ENCODE results near the gene MCCD1. TPM values are rescaled to one million over a fixed set of nuclear protein-coding genes. Genes with fewer than 3 reads are reported as not detected.

Gene MCCD1, protein sequence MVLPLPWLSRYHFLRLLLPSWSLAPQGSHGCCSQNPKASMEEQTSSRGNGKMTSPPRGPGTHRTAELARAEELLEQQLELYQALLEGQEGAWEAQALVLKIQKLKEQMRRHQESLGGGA
- not detected in 2 replicates for total RNA-seq

DNA sequence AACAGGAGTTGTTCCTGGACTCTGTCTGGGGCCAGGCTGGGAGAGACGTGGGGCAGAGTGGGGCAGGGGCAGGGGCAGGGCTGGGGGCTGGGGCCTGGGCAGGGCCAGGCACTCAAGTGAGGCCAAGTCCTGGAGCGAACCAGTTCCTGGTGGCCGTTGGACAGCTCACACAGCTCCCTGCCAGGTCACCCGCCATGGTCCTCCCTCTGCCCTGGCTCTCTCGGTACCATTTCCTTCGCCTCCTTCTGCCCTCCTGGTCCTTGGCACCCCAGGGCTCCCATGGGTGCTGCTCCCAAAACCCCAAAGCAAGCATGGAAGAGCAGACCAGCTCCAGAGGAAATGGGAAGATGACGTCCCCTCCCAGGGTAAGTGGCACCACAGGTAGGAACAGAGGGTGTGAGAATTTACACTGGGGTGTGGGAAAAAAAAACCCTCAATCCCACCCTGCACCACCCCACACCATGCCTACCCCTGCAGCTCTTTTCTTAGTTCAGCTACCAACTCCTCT lies at the start of gene MCCD1:
Gene MCCD1, plus strand, starts transcription at position 142 of the 508 bp plus-strand sequence. Its CDS starts 53 bp downstream, at position 195.

DNA sequence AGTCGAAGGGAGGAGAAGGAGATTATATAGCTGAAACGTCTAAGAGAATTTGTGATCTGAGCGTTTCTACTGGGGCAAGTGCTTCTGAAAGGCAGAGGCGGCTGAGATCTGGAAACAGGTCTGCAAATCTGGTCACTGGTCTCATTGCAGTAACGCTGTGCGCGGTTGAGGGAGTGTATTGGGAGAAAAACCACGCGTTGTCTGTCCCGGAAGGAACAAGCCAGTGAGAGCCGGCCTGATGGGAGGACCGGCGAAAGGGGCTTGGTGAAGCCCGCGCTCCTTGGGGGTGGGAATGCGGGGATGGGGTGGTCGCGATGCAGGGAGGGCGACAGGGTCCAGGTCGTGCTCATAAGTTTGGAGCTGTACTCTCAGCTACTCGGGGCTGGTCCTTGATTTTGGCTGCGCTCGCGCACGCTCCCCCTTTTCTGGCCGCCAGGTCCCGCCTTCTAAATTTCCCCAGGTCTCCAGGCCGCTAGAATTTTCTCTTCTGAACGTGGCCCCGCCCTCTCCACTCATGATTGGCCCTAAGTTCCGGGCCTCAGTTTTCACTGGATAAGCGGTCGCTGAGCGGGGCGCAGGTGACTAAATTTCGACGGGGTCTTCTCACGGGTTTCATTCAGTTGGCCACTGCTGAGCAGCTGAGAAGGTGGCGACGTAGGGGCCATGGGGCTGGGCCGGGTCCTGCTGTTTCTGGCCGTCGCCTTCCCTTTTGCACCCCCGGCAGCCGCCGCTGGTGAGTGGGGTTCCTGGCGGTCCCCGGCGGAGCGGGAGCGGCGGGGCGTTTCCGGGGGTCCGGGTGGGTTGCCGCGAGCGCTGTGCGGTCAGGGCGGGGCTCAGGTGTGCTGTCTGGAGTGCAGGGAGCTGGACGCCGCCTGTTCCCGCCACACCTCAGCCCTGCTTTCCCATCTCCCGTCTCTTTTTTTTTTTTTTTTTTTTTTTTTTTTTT lies 31.0 kb upstream of the MCCD1 start, which contains the start of gene MICB:
Gene MICB, plus strand, starts transcription at position 615 of the 946 bp plus-strand sequence. Its CDS starts 49 bp downstream, at position 664.

DNA sequence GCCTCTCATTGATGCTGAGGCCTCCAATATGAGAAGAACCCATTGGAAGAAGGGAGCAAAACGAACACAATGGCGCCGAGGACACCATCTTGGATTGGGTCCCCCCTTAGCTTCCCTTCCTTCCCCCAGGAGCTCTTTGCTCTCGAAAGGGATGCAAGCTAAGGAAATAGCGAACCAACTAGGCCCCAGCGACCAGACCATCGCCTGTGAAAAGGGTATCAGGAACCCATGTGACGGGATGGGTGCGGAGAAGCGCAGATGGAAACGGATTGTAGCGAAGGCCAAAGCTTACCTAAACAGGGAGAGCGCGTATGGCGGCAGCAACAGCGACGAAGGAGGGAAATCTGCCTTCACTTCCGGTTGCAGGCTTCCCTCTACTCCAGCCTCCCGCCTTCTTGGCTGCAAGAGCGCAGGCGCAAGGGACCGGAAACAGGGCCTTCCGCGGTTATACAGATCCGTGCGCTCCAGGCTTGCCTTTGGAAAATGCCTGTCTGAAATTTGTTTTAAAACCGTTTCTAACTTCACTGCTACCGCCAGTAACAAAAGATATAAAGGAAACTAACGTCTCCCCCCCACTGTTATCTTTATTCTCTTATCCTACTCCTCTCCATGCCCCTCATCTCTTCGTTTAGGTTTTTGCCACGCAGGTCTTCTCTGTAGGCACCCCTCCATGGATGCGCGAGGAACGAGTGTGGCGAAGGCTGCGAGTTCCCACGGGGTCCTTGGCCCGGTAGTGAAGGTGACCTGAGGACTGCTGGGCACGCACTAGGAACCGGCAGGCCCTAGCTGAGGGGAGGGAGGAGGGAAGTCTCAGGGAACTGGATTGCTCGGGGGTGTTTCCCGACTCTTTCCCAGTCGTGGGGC lies 13.1 kb downstream of the MCCD1 start, which contains the start of gene DDX39B:
Gene DDX39B, minus strand, starts transcription at position 346 of the 864 bp plus-strand sequence. CDS start 1,471 bp downstream, outside the sequence.

DNA sequence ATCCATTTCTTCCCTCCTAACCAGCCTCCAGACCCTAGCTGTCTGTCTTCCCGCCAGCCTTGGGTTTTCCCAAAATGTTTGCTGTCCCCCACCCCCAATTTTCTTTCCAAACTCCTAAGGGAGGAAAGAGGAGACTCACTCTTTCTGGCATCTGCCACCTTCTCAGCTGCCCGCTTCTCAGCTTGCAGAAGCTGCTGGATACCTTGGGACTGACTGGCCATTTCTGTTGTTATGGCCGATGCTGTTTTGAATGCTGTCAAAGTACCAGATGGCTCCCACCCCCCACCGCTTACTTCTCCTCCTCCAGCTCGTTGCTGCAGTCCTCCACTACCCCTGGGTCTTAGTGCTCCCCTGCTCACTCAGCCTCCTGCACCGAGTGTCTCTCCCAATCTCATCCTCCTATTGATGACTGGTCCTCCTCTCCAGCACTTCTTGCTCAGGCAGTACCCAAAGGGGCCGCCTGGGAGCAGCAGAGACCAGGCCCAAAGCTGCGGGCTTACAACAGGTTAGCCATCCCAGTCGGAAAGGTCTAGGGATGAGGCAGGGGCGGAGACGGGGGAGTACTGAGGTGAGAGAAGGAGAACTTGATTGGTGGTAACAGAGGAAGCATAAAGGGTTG lies 17.7 kb downstream of the MCCD1 start, which contains the start of gene ATP6V1G2:
Gene ATP6V1G2, minus strand, starts transcription at position 270 of the 619 bp plus-strand sequence. Its CDS starts 49 bp downstream, at position 221.

DNA sequence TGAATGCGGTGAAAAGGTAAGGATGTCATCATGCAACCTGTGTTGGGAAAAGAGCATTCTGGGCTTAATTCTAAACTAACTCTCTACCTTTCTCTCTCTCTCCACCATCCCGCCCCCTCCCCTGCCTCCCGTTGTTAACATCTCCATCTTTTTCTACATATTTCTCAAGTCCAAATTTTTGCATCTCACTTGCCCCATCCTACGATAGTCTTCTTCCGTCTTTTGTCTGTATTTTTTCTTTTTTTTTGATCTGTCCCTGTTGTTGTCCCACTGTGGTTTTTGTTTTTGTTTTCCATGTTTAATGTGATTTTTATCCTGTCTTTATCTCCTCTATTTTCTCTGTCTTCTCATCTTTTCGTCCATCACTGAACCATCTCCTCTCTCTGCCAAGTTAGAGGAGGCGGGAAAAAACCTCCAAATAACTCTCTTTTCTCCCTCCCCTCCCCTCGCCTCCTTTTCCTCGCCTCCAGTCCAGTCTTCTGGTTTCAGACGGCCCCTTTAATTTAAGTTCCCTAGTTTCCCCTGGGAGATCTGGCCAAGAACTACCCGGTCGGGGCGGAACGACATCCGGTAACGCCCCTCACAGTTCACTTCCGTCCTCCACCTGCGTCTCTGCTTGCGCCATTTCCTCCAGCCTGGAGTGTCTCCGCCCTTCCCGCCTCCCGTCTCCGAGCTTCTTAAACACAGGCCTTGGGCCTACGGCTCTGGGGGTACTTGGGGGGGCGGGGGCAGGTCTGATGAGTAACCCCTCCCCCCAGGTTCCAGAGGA lies 18.4 kb downstream of the MCCD1 start, which contains the start of gene NFKBIL1:
Gene NFKBIL1, plus strand, starts transcription at position 651 of the 769 bp plus-strand sequence. Its CDS starts 87 bp downstream, at position 738.

DNA sequence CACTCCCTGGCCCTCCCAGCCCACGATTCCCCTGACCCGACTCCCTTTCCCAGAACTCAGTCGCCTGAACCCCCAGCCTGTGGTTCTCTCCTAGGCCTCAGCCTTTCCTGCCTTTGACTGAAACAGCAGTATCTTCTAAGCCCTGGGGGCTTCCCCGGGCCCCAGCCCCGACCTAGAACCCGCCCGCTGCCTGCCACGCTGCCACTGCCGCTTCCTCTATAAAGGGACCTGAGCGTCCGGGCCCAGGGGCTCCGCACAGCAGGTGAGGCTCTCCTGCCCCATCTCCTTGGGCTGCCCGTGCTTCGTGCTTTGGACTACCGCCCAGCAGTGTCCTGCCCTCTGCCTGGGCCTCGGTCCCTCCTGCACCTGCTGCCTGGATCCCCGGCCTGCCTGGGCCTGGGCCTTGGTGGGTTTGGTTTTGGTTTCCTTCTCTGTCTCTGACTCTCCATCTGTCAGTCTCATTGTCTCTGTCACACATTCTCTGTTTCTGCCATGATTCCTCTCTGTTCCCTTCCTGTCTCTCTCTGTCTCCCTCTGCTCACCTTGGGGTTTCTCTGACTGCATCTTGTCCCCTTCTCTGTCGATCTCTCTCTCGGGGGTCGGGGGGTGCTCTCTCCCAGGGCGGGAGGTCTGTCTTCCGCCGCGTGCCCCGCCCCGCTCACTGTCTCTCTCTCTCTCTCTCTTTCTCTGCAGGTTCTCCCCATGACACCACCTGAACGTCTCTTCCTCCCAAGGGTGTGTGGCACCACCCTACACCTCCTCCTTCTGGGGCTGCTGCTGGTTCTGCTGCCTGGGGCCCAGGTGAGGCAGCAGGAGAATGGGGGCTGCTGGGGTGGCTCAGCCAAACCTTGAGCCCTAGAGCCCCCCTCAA lies 43.5 kb downstream of the MCCD1 start, which contains the start of gene LTA:
Gene LTA, plus strand, starts transcription at position 249 of the 871 bp plus-strand sequence. Its CDS starts 454 bp downstream, at position 703.

DNA sequence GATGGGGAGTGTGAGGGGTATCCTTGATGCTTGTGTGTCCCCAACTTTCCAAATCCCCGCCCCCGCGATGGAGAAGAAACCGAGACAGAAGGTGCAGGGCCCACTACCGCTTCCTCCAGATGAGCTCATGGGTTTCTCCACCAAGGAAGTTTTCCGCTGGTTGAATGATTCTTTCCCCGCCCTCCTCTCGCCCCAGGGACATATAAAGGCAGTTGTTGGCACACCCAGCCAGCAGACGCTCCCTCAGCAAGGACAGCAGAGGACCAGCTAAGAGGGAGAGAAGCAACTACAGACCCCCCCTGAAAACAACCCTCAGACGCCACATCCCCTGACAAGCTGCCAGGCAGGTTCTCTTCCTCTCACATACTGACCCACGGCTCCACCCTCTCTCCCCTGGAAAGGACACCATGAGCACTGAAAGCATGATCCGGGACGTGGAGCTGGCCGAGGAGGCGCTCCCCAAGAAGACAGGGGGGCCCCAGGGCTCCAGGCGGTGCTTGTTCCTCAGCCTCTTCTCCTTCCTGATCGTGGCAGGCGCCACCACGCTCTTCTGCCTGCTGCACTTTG lies 46.7 kb downstream of the MCCD1 start, which contains the start of gene TNF:
Gene TNF, plus strand, starts transcription at position 231 of the 567 bp plus-strand sequence. Its CDS starts 177 bp downstream, at position 408.

Other genes with a start within 250 kb of the MCCD1 start
- gene HLA-B, start 171.8 kb upstream of the MCCD1 start, total RNA-seq: 39.8 and 53.1 TPM in 2 replicates
- gene MICA, start 125.4 kb upstream of the MCCD1 start, total RNA-seq: 106 and 108 TPM in 2 replicates
- 22.4 and 24.2 TPM in 2 replicates for gene MICB, start 30.8 kb upstream of the MCCD1 start, total RNA-seq
- 498 and 551 TPM in 2 replicates for gene DDX39B, start 13.0 kb downstream of the MCCD1 start, total RNA-seq
- gene ATP6V1G2, start 17.6 kb downstream of the MCCD1 start, total RNA-seq: 1.2 and 2.7 TPM in 2 replicates
- 17.7 and 19.9 TPM in 2 replicates for gene NFKBIL1, start 18.6 kb downstream of the MCCD1 start, total RNA-seq
- not detected in 2 replicates for gene LTA, start 43.3 kb downstream of the MCCD1 start, total RNA-seq
- not detected in 2 replicates for gene TNF, start 46.6 kb downstream of the MCCD1 start, total RNA-seq
- not detected in 2 replicates for gene LTB, start 53.5 kb downstream of the MCCD1 start, total RNA-seq
- gene LST1, start 57.3 kb downstream of the MCCD1 start, total RNA-seq: not detected in 2 replicates
- gene NCR3, start 64.0 kb downstream of the MCCD1 start, total RNA-seq: not detected in 2 replicates
- 0.15 TPM in 1 of 2 replicates, not detected in the other for gene AIF1, start 86.3 kb downstream of the MCCD1 start, total RNA-seq
- 103 and 107 TPM in 2 replicates for gene PRRC2A, start 91.8 kb downstream of the MCCD1 start, total RNA-seq
- gene BAG6, start 123.7 kb downstream of the MCCD1 start, total RNA-seq: 265 and 271 TPM in 2 replicates
- 2.9 and 3.6 TPM in 2 replicates for gene APOM, start 126.9 kb downstream of the MCCD1 start, total RNA-seq
- 15.6 and 17.7 TPM in 2 replicates for gene C6orf47, start 131.8 kb downstream of the MCCD1 start, total RNA-seq
- gene GPANK1, start 136.0 kb downstream of the MCCD1 start, total RNA-seq: 14.0 and 14.4 TPM in 2 replicates
- 316 and 357 TPM in 2 replicates for gene CSNK2B, start 137.1 kb downstream of the MCCD1 start, total RNA-seq
- gene LY6G5B, start 141.0 kb downstream of the MCCD1 start, total RNA-seq: 0.84 and 1.3 TPM in 2 replicates
- 1.0 and 2.2 TPM in 2 replicates for gene LY6G5C, start 152.1 kb downstream of the MCCD1 start, total RNA-seq
- 23.5 and 25.1 TPM in 2 replicates for gene ABHD16A, start 174.4 kb downstream of the MCCD1 start, total RNA-seq
- gene LY6G6F, start 177.9 kb downstream of the MCCD1 start, total RNA-seq: not detected in 2 replicates
- gene LY6G6D, start 186.4 kb downstream of the MCCD1 start, total RNA-seq: not detected in 2 replicates
- gene LY6G6C, start 192.8 kb downstream of the MCCD1 start, total RNA-seq: not detected in 2 replicates
- gene MPIG6B, start 194.4 kb downstream of the MCCD1 start, total RNA-seq: not detected in 2 replicates
- gene DDAH2, start 200.3 kb downstream of the MCCD1 start, total RNA-seq: 56.0 and 63.8 TPM in 2 replicates
- 974 and 1,027 TPM in 2 replicates for gene CLIC1, start 207.6 kb downstream of the MCCD1 start, total RNA-seq
- gene MSH5, start 211.0 kb downstream of the MCCD1 start, total RNA-seq: 10.9 and 15.5 TPM in 2 replicates
- gene SAPCD1, start 233.7 kb downstream of the MCCD1 start, total RNA-seq: 3.2 and 5.8 TPM in 2 replicates
- 0.45 and 0.67 TPM in 2 replicates for gene VWA7, start 248.4 kb downstream of the MCCD1 start, total RNA-seq